GM18505 (cell line): ENCODE data around the gene ZRANB3.
"Not testable (repeated sequence)": the region's sequence is repeated elsewhere in the genome, so short reads cannot be mapped to it uniquely, and the experiment has no call there.

ENCODE experiments used
- ATAC-seq: cut with Tn5 transposase; IDR thresholded peaks from one replicate; pipeline ENCODE4 v1.9.1; 2021; ENCODE audit not compliant: unreplicated experiment
- POLR2A ChIP-seq: IDR thresholded peaks from 4 replicates; pipeline ENCODE4 v1.6.1; 2011; ENCODE audit warnings: borderline replicate concordance; ENCODE audit not compliant: insufficient read depth, insufficient read length; ENCODE audit errors: extremely low read depth

ZRANB3 gene

DNA sequence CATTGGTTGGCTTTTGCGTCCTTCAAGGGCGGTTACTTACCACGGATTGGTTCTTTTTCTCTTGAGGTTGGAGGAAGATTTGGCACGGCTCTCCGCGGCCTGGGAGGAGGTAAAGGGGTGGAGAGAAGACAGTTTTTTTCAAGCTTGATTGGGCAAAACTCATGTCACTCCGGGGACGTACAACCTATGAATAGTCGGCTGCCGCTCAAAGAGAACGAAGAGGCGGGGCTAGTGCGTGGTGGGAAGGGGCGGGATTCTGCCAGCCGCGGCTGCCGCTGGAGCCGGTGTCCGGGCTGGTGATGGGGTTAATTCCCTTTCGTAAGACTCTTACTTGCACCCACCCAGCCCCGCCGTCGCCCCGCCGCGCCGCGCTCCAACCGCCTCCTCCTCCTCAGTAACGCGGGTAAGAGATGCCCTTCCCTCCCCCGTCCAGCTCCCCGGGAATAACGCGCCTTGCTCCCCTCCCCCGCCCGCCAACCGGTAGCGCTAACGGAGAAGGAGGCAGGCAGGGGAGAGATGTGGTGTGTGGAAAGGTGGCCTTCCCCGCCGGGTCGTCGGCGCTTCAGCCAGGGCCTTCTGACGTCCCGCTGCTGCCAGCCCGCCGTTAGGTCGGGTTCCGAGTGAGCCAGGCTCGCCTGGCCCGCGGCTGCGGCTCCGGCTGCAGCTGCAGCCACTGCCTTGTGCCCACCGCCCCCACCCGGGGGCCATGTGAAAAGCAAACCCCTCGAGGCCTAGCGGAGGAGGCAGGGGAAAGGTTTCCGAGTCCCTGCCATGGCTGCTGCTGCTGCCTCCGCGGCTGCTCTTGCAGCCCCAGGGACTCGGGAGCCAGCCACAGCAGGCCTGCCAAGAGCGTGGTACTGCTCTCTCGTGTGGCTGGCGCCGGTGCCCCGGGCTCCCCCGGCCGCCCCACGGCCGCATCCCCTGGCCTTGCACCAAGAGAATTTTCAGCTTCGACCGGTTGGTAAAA is 496 bp upstream of the ZRANB3 start, which contains the start of gene R3HDM1:
Gene R3HDM1 (plus strand): TSS at position 254 of the 967 bp plus-strand sequence. CDS start 73,362 bp downstream, outside the sequence.
- ATAC-seq: peak; percentile 75

DNA sequence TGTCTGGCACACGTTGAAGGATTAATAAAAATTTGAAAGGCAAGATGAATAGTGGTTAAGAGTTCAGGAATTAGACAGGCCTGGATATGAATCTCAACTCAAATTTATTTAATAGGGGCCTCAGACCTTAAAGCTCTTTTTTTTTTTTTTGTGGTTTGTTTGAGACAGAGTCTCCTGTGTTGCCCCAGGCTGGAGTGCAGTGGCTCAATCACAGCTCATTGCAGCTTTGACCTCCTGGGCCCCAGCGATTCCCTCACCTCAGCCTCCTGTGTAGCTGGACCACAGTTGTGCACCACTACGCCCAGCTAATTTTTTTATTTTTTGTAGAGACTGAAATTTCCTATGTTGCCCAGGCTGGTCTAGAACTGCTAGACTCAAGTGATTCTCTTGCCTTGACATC is 3.0 kb downstream of the ZRANB3 start:
- TF ChIP-seq POLR2A: no peak
- ATAC-seq: no peak

More for the DNA sequence above, 496 bp upstream of the ZRANB3 start, which contains the start of gene R3HDM1:
- peak; percentile 61 for TF ChIP-seq POLR2A

DNA sequence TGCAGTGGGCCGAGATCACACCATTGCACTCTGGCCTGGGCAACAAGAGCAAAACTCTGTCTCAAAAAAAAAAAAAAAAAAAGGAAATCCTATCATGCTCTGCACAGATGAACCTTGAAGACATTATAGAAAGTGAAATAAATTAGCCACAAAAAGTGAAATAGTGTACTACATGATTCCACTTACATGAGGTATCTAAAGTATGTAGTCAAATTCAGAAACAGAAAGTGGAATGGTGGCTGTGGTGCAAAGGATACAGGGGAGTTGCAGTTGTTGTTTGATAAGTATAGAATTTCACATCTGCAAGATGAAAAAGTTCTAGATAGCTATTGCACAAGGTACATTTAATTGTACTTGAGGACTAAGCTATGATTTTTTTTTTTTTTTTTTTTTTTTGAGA is 5.2 kb downstream of the ZRANB3 start:
- no peak for ATAC-seq

DNA sequence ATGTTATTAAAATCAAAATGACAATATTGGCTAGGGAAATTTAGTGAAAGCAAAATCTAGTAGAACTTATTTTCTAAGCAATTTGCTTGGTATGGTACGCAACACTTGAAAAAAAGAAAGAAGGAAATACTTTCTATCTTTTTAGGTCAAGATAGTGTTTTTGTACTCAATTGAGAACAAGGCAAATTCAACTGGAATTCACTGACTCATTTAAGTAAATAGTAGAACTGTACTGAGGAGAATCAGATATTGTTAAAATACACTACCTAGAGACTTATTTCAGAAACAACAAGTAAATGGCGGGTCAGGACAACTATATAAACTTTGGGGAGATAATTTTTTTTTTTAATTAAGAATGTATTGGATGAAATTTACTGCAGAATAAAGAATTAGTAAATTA is 18.9 kb downstream of the ZRANB3 start:
- no peak for TF ChIP-seq POLR2A
- no peak for ATAC-seq

More for the DNA sequence above, 5.2 kb downstream of the ZRANB3 start:
- no peak for TF ChIP-seq POLR2A

DNA sequence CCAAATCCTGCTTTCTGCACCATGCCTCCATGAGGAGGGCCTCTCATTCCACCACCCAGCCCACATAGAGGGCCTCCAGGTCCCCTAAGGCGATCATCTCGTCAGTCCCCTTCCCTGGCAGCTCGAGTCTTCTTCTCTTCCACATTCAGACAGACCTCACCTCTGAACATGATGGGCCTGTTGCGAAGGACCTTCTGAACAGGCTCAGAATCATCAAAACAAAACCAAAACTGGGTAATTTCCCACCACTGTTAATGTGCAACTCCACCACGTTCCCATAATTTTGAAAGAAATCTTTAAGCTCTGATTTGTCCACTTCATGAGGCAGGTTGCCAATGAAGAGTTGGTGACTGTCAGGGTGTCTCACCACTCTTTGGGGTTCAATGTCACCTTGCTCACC is 20.4 kb downstream of the ZRANB3 start:
- TF ChIP-seq POLR2A: no peak
- ATAC-seq: no peak

DNA sequence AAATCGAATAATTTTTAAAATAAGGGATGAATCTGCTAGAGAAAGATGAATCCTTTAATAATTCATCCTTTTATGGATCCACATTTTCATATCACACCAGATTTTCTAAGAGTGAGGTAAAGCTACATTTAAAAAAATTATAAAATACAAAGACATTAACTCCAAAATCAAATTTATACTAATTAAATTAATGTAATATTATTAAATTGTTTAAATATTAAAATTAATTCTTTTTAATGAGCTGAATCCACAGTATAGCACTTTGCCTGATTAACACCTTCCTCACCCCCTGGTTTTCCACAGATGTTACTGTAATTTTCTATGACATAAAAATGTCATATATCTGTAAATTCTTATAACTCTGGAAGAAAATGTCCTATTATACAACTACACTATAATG is 26.2 kb downstream of the ZRANB3 start:
- ATAC-seq: no peak
- TF ChIP-seq POLR2A: no peak

DNA sequence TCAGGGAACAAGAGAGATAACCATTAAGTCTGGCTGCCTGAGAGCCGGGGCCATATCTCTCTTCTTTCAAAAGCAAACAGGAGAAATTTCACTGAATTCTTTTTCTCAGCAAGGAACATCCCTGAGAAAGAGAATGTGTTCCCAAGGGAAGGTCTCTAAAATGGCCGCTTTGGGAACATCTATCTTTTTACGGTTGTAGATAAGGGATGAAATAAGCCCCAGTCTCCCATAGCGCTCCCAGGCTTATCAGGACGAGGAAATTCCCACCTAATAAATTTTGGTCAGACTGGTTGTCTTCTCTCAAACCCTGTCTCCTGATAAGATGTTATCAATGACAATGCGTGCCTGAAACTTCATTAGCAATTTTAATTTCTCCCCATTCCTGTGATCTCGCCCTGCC is 32.4 kb downstream of the ZRANB3 start:
- ATAC-seq: not testable (repeated sequence)

DNA sequence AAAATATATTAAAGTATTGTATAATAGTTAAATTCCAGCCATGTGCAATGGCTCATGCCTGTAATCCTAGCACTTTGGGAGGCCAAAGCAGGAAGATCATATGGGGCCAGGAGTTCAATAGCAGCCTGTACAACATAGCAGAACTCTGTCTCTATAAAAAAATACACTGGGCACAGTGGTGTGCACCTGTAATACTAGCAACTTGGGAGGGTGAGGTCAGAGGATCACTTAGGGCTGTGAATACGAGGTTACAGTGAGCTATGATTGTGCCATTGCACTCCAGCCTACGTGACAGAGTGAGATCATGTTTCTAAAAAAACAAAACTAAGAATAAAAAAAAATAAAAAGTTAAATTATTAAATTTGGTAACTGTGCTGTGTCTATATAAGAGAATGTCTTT is 36.1 kb downstream of the ZRANB3 start:
- TF ChIP-seq POLR2A: no peak
- ATAC-seq: no peak

DNA sequence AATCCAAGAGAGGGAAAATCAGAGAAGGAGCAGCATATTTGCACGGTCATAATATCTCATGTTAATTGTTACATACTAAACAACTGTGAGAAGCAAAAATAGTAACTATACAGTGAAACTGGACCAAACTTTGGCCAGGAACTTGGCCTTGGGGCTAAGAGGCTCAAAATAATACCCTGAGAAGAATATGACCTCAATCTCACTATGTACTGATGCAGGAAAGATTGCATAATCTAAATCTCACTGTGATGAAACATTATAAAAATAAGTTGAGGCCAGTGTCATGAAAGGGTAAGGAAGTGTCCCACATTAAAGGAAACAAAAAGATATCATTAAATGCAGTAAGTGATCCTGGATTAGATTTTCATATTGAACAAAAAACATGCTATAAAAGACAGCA is 36.5 kb downstream of the ZRANB3 start:
- ATAC-seq: no peak
- no peak for TF ChIP-seq POLR2A

DNA sequence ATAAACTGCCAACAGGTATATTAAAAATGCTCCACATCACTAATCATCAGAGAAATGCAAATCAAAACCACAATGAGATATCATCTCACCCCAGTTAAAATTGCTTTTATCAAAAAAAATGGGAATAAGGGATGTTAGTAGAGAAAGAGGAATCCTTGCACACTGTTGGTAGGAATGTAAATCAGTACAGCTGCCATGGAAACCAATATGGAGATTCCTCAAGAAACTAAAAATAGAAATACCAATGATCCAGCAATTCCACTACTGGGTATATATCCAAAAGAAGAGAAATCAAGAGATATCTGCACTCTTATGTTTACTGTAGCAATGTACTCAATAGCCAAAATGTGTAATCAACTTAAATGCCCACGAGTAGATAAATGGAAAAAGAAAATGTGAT is 40.6 kb downstream of the ZRANB3 start:
- ATAC-seq: no peak
- TF ChIP-seq POLR2A: no peak

DNA sequence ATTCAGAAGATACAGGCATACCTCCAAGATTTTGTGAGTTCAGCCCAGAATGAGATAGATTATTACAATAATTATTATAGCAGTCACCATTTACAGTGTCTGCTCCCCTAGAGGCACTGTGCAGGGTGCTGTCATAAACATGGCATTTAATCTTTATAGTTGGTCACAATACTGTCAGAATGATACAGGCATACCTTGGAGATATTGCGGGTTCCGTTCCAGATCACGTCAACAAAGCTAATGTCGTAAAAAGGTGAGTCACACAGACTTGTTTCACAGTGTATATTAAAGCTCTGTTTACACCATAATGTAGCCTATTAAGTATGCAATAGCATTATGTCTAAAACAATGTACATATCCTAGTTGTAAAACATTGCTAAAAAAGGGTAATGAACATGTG is 45.6 kb downstream of the ZRANB3 start:
- TF ChIP-seq POLR2A: no peak
- ATAC-seq: no peak

DNA sequence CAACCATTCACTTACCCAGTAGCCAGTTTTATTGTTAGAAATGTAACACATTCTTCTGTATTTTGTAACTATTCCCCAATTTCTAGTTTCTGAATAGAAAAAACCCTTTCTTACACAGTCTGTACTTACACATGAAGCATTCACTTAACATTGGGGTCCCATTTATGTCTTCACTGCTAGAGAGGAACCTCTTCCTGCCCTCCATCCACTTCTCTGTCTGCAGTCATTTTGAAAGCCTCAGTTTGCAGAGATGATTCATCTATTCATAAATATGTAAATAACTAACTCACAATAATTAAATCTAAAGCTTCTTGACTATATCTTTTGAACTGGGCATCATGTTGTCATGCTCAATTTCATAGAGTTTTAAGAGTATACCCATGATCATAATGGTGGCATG is 55.9 kb downstream of the ZRANB3 start:
- no peak for TF ChIP-seq POLR2A
- no peak for ATAC-seq

DNA sequence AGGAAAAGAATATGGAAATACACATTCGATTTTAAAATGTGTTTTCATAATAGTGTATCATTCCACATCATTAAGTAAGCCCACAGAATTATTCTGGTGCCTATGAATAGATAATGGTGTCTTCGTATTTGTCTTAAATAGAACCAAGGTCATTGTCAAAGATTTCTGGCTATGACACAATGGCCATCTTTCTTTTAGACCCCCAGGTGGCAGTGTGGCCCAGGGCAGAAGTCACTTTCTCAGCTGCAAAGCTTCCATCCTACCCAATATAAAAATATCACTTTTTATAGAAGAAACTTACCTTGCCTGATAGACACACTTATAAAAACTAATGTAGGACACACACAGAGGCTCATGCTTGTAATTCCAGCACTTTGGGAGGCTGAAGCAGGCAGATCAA is 57.5 kb downstream of the ZRANB3 start:
- no peak for ATAC-seq
- no peak for TF ChIP-seq POLR2A

DNA sequence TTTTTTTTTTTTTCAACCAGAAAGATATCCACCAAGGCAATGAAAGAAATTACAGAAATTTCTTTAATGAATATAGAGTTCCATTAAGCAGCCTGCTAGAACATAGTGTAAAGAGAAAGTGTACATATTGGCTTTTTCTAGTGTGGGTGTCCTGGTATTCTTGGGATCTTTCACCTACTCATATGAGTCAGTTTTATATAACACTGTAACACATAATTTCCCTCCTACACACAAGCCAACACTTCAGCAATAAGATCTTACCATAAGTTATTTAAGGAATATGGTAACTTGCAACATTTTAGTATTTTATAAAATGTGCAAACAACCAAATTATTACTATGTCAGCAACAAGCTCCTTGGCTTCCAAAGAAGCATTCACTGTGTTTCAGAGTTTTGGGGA is 59.9 kb downstream of the ZRANB3 start:
- ATAC-seq: no peak
- no peak for TF ChIP-seq POLR2A

DNA sequence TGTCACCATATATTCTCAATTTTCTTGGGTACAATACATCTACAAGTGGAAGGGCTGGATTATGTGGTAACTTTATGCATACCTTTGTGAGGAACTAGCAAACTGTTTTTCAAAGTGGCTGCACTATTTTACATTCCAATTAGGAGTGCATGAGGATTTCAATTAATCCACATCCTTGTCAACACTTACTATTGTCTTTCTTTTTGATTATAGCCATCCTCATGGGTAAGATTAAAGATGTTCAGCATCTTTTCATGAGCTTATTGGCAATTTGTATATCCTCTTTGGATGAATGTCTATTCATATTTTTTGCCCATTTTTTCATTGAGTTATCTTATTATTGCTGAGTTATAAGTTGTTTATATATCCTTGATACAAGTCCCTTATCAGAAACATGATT is 73.7 kb downstream of the ZRANB3 start:
- TF ChIP-seq POLR2A: no peak
- ATAC-seq: no peak

DNA sequence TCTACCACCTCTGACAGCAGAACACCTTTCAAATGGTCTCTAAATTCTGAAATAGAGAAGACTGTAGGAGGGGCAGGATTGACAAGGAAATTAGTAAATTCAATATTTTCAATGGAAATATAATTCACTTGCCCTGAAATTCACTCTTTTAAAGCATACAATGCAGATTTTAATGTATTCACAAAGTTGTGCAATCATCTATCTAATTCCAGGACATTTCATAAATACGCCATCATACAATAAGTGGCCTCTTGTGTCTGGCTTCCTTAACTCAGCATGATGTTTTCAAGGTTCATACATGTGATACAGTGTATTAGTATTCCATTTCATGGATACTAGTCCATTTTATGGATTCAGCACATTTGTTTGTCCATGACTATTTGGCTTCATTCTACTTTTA is 74.2 kb downstream of the ZRANB3 start:
- no peak for TF ChIP-seq POLR2A
- no peak for ATAC-seq
